ENCODE results near the gene CARHSP1.
"Not testable (repeated sequence)": the region's sequence is repeated elsewhere in the genome, so short reads cannot be mapped to it uniquely, and the experiment has no call there.

The CARHSP1 gene

DNA sequence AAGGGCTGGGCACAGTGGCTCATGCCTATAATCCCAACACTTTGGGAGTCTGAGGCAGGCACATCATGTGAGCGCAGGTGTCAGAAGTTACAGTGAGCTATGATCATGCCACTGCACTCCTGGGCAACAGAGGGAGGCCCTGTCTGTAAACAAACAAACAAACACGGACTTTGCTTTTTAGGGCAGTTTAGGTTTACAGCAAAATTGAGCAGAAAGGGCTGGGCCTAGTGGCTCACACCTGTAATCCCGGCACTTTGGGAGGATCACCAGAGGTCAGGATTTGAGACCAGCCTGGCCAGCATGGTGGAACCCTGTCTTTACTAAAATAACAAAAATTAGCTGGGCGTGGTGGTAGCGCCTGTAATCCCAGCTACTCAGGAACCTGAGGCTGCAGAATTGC lies 3.3 kb upstream of the CARHSP1 start:
- DNase-seq (ENCODE audit: low spot score), result no peak

DNA sequence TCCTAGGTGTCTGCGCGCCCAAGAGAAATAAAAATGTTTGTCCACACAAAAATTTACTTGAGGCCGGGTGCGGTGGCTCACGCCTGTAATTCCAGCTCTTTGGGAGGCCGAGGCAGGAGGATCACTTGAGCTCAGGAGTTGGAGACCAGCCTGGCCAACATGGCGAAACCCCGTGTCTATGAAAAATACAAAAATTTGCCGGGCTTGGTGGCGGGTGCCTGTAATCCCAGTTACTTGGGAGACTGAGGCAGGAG lies 1.1 kb upstream of the CARHSP1 start:
- DNase-seq (ENCODE audit: low spot score), result not testable (repeated sequence)

DNA sequence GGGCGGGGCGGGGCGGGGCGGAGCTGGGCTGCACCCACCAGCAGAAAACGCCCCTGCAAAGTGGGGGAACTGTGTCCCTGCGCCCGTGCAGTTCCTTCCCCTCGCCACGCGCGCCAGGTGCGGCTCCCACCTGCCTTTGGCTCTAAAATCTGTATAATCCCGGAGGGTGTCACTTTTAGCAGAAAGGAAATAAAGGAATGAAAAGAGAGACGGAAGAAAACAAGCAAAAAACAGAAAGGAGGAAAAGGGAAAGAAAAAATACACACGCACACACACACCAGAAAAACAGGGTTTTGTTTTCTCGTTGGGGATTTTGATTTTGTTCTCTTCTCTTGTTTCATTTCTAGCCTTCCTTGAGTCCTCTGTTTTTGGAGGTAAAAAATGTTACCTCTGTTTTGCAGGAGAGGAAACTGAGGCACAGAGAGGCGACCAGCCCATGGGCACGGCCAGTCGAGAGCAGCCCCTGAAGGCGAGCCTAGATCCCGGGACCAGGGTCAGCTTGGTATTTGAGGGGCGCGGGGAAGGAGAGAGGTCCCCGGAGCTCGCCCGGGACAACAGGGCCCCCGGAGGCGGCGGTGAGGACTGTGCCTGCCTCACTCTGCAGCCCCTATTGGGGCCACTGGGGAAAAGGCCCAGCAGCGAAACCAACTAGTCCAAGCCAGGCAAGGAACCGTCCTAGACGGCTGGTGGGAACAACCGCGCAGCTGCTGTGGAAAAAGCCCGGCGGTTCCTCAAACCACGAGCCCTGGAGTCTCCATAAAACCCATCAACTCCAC lies 594 bp upstream of the CARHSP1 start:
- DNase-seq (ENCODE audit: low spot score), result no peak

DNA sequence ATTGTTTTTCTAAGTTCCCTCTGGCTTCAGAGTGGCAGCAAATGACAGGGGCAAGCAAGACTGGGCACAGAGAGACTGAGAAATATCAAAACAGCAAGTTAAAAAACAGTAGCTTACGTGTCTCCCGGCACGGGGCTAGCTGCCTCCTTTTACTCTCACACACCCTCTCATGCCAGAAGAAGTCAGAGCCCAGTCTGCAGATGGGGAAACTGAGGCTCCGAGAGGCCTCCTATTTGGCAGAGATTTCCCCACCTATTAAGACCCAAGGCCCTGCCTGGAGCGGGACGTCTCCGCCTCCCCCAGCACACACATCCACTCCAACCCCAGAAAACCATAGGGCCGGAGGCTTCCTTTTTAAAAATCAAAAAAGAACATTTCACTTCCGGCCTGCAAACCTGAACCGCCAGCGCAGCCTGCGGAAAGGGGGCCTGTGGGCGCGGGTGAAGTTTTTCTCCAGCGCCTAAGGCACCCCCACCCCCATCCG lies 832 bp downstream of the CARHSP1 start:
- no peak for DNase-seq (ENCODE audit: low spot score)

DNA sequence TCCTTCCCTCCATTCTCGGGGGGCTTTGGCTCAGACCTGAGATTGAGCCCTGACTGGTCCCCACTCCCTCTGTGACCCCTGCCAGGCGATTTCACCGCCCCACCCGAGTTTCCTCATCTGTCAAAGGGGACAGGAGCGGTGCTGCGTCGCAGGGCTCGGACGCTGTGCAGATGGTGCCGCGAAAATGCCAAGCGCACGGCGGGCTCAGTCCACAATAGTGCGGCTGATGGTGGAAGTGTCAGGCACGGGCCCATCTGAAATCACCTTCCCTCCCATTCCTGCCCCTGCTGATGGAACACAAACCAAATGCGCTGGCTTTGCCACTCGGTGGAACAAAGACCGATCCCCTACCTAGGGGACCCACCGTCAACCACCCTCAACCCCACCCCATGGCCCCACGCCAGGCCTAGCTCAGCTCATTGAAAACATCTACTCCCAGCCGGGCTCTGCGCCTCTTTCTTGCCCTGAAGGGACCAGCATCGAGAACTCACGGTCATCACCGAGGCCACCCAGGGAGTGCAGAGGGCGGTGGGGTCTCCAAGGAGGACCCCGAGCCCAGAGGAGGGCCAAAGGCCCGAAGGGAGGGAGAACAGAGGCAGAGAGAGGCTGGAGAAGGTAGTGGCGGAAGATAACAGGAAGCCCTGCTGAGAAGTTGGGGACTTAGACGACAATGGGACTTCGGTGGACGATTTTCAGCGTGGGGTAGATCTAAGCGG lies 1.4 kb downstream of the CARHSP1 start:
- no peak for DNase-seq (ENCODE audit: low spot score)

DNA sequence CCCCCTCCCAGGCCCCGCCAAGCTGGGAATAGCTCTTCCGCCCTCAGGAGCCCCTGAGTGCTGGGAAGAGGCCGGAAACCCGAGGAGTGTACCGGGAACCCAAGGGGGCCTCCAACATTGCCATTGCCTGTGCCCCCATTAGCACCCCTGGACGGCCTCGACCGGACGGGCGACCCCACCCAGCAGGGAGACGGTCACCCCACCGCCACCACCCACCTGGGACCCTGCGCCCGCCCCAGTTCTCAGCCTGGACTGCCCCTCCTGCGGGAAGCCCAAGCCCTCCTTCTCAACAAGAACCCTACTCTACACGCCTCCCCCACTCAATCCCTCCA lies 2.0 kb downstream of the CARHSP1 start:
- DNase-seq (ENCODE audit: low spot score), result no peak

DNA sequence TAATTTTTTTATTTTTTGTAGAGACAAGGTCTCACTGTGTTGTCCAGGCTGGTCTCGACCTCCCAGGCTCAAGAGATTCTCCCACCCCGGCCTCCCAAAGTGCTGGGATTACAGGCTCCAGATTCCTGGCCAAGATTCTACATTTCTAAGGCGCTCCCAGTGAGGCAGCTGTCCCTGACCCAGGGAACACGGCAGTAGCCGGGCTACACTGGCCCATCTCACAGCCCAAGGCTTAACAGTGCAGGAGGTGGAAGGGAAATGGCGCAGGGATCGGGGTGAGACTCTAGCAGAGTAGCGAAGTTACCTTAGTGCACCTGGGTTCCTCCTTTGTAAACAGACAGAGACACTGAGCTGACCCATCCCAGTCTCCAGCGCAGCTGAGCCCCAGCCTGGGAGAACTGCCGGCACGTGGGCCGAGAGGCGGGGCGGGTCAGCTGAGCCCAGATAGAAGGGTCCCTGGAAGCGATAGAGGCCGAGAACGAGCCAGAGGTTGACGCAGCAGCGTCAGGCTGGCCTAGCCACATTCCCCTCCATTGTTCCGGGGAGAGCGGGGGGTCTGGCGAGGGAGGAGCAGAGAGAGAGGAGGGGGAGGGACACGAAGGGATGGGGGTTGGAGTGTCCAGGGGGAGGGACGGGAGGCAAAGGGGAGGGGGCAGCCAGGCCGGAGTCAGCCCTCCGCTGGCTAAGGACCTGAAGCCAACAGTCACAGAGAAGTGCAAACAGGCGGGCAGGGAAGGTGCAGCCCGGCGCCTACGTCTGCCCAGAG lies 2.5 kb downstream of the CARHSP1 start:
- no peak for DNase-seq (ENCODE audit: low spot score)

DNA sequence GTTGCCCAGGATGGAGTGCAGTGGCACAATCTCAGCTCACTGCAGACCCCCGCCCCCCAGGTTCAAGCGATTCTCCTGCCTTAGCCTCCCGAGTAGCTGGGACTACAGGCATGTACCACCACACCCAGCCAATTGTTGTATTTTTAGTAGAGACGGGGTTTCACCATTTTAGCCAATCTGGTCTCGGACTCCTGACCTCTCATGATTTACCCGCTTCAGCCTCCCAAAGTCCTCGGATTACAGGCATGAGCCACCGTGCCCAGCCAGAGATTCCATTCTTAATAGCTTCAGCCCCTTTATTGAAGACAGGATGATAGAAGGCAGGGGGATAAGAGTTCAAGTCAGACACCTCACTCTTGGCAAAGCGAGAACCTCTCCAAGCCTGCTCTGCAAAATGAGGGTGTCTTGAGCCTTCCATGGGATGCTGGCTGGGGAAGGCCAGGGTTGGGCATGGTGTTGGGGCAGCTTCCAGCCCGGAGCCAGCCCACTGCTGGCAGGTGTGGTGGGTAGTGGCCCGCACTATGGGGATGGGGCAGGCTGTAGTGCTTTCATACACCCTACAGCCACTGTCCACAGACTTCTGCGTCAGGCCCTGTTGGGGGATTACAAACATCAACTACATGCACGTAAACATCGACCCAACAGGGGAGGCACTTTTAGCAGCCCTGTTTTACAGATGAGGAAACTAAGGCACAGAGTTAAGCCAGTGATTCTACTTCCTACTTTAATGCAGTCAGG lies 3.5 kb downstream of the CARHSP1 start:
- no peak for DNase-seq (ENCODE audit: low spot score)

DNA sequence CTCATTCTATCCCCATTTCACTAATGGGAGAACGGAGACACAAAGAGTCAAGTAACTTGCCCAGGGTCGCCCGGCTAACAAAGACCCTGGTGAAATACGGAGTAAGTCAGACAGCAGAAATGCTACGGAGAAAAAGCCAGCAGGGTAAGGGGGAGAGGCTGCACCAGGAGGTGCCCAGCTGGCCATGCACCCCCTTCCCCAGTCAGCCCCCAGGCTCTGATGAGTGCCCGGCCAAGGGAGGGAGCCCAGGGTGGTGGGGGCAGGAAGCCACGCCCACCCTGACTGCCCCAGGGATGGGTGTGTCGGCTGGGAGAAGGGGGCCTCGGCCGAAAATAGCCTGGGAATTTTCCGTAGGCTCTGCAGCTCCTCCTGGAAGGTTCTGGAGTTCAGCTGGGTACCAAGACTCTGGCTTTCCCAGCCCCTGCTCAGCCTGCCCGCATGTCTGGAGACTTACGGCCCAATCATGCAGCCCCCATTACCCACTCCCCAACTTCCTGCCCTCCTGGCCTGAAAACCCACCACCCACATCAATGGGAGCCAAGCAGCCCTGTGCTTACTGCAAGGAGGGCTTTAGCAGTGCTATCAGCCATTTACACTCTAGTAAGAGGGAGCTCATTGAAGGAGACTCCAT lies 4.2 kb downstream of the CARHSP1 start:
- DNase-seq (ENCODE audit: low spot score), result no peak

DNA sequence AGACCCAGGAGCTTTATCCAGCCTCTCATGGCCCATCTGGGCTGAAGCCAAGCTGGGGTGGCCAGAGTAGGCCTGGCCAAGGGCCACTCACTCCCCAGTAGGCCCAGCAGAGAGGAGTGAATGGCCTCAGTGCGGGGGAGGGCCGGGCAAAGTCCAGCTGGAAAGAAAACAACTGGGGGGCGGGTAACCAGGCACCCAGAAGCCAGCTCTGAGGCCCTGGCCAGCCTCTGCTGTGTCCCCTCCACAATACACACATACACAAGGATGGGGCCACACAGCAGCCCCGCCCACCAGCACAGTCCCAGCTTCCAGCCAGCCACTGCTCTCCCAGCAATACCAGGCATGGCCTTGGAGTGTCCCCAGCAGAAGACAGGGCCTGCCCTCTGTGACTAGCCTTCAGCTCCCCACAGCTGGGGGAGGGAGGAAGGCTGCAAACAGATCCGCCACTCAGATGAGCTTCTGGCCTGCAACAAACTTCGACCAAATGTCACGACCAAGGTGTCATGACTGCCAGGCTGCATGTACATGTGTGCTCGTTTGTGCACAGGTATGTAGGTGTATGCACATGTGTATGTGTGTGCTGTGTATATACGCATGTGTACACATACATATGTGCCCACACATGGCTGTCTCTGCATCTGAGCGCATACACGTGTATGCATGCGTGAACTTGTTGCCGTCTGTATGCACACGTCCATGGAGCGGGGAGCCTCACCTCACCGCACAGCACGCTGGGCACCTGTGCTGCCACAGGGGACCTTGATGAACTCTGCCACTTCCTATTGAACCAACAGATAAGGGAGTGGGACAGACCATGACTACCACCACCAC lies 5.0 kb downstream of the CARHSP1 start:
- DNase-seq (ENCODE audit: low spot score), result peak; percentile 42

DNA sequence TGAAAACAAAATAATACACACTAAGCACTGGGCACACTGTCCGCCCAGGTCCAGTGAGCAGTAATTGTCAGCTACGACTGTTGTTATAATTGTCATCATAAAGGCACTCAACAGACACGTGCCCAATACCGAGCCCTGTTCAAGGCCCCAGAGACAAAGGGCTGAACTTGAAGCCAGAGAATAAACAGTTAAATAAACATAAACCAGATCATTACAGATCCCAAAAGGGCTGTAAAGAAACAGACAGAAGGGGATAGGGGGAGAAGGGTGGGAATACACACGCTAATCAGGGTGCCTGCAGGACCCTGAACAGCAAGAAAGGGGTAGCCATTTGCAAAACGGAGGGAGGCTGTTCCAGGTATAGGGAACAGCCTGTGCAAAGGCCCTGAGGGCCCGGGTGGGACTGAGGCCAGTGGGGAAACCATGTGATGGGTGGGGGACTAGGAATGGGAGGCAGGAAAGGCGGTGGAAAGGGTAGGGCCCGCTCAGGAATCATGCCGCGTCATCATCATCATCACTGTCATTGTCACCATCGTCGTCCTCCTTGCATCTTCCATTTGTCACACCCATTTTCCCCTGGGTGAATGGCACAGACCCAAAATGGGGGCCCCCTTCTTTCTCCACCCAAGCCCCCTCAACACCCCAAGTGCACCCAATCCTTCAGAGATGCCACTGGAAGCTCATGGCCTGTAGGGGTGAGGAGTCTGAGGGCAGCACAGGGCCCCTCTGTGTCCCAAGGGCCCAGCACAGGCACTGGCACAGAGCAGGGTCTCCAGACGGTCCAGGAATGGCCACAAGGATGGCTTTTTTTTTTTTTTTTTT lies 6.3 kb downstream of the CARHSP1 start:
- no peak for DNase-seq (ENCODE audit: low spot score)

DNA sequence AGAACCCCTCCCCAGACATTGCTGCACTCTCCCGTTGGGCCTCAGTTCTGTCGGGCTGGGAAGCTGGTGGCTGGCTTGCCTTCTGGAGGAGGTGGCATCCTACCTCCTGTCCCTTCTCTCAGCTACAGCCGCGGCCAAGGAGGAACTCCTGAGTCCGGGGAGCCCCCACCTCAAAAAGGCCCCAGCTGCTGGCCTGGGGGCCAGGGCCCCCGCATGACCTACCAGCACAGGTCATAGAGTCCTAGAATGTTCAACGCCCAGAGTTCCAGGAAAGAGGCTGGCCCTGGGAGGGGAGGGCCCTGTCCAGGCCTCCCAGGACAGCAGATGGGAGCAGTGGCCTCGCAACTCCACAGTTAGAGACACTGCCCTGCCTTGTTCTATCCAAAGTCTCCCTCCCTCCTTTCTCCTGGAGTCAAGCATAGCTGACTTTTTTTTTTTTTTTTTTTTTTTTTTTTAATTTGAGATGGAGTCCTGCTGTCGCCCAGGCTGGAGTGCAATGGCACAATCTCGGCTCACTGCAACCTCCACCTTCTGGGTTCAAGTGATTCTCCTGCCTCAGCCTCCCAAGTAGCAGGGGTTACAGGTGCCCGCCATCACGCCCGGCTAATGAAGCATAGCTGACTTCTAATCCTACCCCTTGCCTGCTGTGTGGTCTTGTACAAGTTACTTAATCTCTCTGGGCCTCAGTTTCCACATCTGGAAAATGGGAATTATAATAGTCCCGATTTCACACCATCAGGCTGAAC lies 7.1 kb downstream of the CARHSP1 start:
- DNase-seq (ENCODE audit: low spot score), result peak; percentile 20

DNA sequence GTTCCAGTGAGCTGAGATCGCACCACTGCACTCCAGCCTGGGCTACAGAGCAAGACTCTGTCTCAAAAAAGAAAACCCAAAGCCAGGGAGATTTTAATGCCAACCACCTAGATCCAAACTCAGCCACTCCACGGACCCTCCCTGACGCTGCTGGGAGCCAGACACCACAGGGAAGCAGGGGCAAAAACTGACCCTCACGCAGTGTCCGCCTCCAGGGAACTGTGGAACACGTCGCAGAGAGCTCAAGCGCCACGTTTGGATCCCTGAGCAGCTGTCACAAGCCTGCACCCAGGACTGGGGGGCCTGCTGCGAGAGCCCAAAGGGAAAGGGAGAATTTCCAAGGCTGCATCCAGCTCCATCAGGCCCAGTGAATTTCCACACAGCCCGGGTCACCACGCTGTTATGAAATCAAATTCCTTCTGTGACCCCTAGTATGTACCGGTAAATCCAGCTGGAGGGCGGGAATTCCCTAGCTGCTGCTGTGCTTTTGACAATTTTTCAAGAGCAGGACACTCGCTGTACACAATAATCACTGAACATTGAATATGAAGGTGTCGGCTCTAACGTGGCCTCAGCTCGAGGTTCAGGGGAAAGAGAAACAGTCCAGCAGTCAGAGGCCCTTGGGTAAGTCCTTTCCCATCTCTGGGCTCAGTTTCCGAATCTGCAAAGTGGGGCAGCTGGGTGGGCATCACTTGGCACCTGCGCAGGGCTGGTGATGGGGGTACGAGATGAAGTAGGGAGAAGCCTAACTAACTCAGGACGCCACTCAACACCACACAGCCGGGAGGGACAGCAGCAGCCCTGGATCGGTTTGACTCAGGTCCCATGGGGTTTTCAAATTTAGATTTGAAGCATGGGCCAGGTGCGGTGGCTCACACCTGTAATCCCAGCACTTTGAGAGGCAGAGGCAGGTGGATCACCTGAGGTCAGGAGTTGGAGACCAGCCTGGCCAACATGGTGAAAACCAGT lies 8.6 kb downstream of the CARHSP1 start:
- DNase-seq (ENCODE audit: low spot score), result no peak

DNA sequence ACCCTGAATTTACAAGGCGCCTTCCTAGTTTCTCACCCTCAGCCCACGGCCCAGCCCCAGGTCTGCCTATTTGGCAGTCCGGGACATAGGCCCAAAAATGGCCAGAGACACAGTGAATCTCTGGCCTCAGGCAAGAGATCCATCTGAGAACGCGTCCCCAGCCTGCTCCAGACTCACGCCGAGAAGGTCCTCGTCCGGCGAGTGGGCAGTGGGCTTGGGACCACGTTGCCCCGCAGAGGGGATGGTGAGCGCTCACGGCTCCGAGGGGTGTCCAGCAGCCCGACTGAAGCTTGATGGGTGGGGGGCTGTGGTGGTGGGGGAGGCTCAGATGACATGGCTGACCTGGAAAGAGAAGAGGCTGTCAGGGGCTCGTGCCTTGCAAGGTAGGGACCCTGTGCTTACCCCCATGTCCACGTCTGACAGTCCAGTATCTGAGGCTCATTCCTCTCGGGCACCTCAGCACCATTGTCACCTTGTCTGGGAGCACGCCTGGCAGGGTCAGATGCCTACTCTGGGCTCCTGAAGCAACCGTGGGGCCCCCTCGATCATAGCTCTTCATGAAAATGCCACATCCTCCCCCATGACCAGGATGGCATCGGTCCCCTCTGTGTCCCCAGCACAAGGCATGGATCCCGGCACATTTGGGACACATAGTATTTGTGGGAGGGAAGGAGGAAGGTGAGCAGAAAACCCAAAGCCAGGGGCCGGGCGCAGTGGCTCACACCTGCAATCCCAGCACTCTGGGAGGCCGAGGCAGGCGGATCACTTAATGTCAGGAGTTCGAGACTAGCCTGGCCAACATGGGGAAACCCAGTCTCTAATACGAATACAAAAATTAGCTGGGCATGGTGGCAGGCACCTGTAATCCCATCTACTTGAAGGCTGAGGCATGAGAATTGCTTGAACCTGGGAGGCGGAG lies 9.6 kb downstream of the CARHSP1 start:
- no peak for DNase-seq (ENCODE audit: low spot score)

DNA sequence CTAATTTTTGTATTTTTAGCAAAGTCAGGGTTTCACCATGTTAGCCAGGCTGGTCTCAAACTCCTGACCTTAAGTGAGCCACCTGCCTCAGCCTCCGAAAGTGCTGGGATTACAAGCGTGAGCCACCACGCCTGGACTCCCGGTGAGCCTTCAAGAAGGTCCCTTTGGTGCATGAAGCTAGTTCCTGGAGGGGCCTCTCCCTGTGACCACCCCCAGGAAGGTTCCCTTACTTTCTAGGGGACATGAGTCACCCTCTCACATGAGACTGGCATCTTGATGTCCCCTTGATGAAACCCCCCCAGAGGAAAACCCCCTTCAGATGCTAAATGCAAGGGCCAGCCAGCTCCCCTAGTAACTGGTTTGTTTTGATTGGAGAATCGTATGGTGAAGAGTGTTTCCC lies 12.8 kb downstream of the CARHSP1 start:
- DNase-seq (ENCODE audit: low spot score), result no peak

DNA sequence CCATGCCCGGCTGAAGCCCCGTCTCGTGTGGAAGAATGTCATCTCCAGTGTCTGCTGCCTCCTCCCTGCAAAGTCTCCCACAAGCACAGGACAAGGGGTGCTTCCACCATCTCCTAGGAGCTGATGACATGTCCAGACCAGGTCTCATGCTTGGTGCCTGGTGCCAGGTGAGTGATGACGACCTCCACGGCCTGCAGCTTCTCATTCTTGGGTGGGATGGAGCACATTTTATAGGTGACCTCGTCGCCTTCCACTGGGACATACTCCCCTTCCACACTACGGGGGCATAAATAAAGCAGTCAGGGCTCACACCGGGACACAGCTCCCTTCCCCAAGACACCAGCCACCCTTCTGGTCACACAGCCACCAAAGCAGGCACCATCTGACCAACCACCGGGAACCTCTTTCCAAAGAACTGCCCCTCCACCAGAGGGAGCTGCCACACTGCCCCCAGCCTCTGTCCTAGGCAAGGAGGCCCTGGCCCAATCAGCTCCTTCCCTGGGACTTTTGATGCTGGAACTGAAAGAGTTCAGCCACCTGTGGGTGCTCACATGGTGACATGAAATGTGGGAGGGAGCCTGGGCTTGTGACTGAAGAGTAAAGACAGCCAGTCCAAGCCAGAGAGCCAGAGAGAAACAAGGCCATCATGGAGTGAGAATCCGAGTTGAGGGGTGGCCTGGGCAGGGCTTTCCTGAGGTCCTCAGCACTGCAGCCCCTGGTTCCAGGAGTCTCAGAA lies 13.6 kb downstream of the CARHSP1 start:
- no peak for DNase-seq (ENCODE audit: low spot score)
